Glomerular visceral epithelial cell (primary cell): ENCODE data around the gene NDUFAF4.

Experiments
- DNase-seq: peaks from one replicate; pipeline ENCODE4 v3.0.0-alpha.2; 2016; ENCODE audit errors: extremely low spot score

The NDUFAF4 gene

DNA sequence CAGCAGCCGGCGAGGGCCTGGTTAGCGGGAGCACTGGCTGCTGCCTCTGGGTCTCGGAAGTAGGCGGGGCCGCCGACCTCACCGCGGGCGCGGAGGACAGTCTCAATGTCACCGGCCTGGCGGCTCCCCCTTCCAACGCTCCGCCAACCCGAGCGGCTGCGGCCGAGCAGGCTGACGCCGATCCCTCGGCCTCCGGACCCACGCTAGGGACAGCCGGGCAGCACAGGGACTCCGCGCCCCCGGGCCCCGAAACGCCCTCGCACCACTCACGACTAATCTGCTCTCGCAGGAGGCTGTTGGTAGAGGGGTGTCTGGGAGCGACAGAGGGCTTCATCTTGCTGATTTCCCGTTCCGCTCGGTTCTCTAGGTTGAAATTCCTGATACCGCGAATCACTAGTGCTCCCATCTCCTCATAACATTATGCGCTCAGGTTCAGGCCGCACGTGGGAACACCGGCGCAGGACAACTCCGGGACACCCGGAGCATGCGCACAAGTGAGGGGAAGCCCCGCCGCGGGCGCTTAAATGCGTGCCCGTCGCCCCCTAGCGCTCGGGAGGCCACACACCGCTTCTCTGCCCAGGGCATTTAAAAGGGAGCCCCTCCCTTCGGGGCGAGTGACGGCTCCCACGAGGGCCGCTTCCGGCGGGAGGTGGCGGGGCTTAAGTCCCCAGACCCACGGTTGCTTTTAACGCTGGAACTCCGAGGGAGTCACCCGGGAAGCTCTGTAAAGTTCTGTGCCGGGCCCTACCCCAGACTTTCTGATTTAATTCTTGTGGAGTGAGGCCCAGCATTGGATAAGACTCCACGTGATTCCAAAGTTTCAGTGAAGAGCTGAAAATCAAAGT is at the start of gene NDUFAF4:
Gene NDUFAF4, minus strand, starts transcription at position 496 of the 845 bp plus-strand sequence. Its CDS starts 90 bp downstream, at position 406.
- peak; percentile 95 for DNase-seq

GRCh38 chr6:96947055-96947454 is 49.4 kb upstream of the NDUFAF4 start:
- DNase-seq = no peak

DNA sequence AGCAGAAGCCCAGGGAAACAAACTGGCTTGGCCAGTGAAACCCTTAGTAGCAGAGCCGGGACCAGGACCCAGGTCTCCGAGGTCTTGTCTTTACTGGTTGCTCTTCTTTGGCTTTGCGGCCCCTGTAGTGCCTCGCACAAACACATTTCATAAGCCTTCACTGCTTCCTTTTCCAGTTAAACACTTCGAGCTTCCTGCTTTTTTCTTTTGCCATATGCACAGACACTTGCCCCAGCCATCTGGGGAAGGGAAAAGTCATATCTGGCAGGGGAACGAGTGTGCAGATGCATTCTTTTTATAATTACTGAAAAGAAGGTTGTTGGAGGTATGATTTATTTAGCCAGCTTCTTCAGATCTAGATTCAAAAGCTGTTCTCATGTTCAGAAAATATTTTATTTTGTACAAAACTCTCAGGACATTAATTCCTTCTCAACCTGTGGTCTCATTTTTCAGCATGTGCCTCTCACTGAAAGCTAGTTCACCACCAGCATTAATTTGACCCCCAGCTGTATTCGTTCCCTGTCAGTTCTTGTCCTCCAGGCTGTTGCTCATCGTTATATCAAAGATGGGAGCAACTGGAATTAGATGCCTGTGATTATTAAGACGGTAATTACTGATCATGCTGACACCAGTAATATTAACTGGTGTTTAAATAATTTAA is 46.0 kb upstream of the NDUFAF4 start:
- no peak for DNase-seq

GRCh38 chr6:96942676-96943075 is 45.0 kb upstream of the NDUFAF4 start:
- DNase-seq = no peak

DNA sequence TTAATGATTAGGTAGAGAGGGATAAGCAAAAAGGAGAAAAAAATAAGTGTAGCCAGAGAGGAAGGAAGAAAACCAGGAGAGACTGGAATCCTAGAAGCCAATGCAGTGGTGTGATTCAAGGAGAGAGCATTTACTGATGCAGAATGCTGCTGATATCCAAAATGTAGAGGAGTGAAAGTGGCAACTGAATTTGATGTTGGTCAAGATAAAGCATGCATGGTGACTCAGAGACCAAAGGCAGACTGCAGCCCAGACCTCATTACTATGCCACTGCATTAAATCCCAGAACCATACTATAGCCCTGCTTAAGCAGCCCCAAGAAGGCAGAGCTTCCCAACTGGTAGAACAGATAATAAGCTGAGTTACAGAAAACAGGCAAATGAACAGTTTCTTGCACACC is 42.6 kb upstream of the NDUFAF4 start:
- DNase-seq = no peak

DNA sequence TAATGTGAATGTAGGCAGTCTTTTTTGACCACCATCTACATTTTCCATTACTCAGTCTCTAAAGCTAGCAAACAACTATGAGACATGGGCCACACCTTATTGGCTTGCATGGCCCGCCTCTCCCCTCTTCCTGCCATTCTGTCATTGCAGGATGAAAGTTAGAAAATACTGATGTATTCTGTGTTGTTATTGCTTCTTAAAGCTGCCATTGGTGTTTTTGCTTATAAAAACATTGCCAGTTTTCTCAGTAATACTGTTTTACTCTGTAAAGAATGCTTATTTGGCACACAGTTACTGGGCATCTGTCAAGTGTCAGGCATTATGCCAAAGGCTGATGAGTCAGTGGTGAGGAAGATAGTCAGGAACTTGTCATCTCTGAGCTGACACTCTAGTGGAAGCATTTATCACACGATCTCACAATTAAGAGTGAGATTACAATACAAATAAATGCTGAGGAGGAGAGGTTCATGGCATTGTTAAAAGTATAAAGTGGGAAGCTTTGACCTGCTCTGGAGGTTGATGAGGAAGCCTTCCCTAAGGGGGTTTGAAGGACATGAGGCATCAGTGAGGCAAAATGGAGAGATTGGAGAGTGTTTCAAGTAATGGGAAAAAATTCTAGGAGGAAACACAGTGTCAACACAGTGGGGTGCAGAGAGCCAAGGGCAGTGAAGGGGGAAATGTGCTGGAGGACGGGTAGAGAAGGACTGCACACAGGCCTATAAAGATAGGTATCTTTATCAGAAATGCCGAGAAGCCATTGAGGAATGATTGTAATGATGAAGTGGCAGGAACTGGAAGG is 41.5 kb upstream of the NDUFAF4 start:
- DNase-seq = peak; percentile 75

DNA sequence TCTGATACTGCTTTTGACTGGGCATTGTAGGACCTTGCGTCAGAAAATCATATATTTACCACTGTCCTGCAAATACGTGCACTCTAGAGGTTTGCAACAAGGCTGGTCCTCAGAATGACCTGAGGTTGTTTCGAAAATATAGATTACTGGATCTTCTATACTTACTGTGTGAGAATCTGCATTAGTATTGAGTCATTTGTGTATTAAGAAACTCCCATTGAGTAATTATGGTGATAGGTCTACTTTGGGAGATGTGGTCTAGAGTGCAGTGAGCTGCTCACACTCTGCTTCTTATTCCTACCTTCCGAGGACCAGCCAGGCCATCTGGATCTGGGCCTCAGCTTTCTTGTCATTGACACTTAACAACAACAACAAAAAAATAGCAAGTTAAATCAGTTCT is 36.4 kb upstream of the NDUFAF4 start:
- no peak for DNase-seq

GRCh38 chr6:96931198-96931597 is 33.5 kb upstream of the NDUFAF4 start:
- DNase-seq = no peak

- no peak for DNase-seq
These were observed 32.0 kb upstream of the NDUFAF4 start for GRCh38 chr6:96929741-96930140.

- DNase-seq = no peak
These were observed 30.0 kb upstream of the NDUFAF4 start for GRCh38 chr6:96927660-96928059.

GRCh38 chr6:96926425-96926824 is 28.7 kb upstream of the NDUFAF4 start:
- no peak for DNase-seq

- no peak for DNase-seq
These were observed 27.6 kb upstream of the NDUFAF4 start for GRCh38 chr6:96925290-96925687.

- DNase-seq = no peak
These were observed 26.3 kb upstream of the NDUFAF4 start for GRCh38 chr6:96923871-96924493.

GRCh38 chr6:96923400-96923799 is 25.7 kb upstream of the NDUFAF4 start:
- DNase-seq = no peak

DNA sequence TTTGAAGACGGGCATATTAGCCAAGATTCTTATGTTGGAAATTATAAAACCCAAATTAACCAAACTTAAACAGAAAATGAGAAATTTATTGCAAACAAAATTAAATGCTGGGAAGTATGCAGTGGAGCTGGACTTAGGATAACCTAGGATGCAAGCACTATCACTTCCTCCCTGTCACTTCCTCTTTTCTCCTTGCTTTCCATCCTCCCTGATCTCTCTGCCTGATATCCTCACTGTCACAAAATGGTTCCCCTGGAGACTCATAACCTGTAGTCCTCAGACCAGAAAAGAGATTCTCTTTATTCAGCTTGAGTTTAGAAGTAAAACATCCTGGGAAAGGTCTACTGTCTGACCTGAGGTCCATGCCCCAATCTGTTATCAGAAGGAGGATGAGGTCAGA is 19.4 kb upstream of the NDUFAF4 start:
- DNase-seq = no peak

DNA sequence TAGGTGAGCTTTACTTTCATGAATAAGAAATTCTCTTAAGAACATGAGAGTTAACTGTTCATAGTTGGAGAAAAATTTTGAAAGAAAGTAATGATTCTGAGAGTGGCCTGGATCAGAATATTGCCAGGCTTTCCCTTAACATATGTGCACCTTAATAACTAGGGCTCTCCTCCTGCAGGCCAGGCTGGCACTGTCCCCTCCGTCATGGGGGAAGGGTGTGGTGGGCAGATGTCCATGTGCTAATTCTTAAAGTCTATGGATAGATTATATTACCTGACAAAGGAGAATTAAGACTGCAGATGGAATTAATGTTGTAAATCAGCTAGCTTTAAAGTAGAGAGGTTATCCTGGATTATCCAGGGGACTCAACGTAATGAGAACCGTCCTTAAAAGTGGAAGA is 15.9 kb upstream of the NDUFAF4 start:
- no peak for DNase-seq

DNA sequence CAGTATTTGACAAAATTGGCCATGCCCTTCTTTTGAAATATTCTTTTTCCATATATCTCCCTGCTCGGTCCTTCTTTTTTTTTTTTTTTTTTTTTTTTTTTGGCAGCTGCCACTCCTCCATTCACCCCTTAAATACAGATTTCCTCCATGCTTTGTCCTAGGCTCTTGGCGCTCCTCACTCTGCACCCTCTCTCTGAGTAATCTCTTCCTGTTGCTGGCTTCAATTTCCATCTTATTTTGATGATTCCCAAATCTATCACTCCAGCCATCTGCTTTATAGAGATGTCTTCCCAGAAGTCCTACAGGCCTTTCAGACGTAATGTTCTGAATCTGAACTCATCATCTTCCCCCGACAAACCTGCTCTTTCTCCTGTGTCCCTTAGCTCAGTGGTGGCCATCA is 14.1 kb upstream of the NDUFAF4 start:
- no peak for DNase-seq

DNA sequence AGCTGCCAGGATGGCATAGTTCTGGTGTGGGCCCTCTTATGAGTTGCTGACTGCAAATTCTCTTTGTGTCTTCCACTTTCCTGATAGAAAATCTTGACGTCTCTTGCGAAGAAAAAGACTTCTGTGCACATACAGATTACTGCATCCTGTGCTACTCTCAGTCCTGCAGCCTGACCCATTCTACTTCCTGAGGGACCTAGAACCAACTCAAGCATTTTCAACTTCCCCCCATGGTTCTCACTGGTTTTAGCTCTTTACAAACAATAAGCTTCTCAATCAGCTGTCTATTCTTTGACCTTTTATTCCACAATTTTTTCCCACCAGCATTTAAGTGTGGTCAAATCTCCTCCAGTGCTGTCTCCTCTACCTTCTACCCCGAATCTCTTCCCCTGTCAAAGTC is 13.5 kb upstream of the NDUFAF4 start:
- no peak for DNase-seq

GRCh38 chr6:96909811-96910210 is 12.1 kb upstream of the NDUFAF4 start:
- no peak for DNase-seq

DNA sequence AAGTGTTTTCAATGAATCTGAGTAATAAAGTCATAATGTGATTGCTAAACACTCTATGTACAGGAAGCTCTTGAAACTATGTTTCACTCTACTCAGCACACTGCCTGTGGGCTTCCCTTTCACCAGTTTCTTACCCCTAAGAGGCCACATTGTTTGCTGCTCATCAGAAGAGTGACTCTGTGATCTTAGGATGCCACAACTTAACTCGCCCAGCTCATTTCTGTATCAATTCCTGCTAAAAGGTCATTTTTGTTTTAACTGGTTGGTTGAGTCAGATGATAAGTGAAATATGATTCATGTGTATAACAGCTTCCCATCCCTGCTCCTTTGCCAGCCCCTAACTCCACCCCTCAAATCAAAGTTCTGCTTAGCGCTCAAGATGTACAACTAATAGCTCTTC is 9.8 kb upstream of the NDUFAF4 start:
- DNase-seq = no peak

- no peak for DNase-seq
These were observed 3.2 kb upstream of the NDUFAF4 start for GRCh38 chr6:96900873-96901272.

GRCh38 chr6:96899451-96899998 is 1.8 kb upstream of the NDUFAF4 start:
- DNase-seq = no peak
